Choroid plexus epithelial cell (primary cell): ENCODE results near the gene ASTN2.

Source experiments
- DNase-seq: peaks from one replicate; pipeline ENCODE4 v3.0.0-alpha.2; 2010; ENCODE audit warnings: low read depth
- H3K4me3 ChIP-seq: 2 replicates; pipeline ENCODE4 v1.5.1; 2011; ENCODE audit warnings: low read depth, mild to moderate bottlenecking, control low read depth, low read length, moderate library complexity
- TF ChIP-seq, protein P1 (sequence below): conservative IDR thresholded peaks from 2 replicates; pipeline ENCODE4 v1.5.1; 2011; ENCODE audit warnings: low read depth, mild to moderate bottlenecking, control low read depth, inconsistent platforms, low read length, moderate library complexity

ASTN2 gene

GRCh38 chr9:116953271-116953670 lies 461.6 kb downstream of the ASTN2 start:
- no peak overlapping the region for H3K4me3 ChIP-seq
- TF ChIP-seq, protein P1, sequence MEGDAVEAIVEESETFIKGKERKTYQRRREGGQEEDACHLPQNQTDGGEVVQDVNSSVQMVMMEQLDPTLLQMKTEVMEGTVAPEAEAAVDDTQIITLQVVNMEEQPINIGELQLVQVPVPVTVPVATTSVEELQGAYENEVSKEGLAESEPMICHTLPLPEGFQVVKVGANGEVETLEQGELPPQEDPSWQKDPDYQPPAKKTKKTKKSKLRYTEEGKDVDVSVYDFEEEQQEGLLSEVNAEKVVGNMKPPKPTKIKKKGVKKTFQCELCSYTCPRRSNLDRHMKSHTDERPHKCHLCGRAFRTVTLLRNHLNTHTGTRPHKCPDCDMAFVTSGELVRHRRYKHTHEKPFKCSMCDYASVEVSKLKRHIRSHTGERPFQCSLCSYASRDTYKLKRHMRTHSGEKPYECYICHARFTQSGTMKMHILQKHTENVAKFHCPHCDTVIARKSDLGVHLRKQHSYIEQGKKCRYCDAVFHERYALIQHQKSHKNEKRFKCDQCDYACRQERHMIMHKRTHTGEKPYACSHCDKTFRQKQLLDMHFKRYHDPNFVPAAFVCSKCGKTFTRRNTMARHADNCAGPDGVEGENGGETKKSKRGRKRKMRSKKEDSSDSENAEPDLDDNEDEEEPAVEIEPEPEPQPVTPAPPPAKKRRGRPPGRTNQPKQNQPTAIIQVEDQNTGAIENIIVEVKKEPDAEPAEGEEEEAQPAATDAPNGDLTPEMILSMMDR: no peak
- DNase-seq: no peak

DNA sequence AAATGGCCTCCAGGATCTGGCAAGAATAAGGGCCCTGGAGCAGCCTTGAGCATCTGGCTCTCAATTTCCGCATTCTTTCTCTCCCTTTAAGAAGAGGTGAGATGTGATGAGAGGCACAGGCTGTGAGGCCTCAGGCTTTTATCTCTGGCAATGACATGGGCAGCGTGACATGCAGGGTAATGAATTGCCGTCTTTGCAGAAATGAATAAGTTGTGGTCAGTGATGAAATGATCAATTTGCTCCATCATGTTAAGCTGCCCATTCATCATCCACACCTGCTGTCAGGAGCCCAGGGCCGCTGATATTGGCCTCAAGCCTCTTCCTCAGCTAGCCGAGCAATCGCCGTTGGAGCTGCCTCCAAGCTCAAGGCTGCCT lies 462.4 kb downstream of the ASTN2 start:
- DNase-seq: no peak
- TF ChIP-seq, protein P1: no peak
- H3K4me3 ChIP-seq: no peak overlapping the region

DNA sequence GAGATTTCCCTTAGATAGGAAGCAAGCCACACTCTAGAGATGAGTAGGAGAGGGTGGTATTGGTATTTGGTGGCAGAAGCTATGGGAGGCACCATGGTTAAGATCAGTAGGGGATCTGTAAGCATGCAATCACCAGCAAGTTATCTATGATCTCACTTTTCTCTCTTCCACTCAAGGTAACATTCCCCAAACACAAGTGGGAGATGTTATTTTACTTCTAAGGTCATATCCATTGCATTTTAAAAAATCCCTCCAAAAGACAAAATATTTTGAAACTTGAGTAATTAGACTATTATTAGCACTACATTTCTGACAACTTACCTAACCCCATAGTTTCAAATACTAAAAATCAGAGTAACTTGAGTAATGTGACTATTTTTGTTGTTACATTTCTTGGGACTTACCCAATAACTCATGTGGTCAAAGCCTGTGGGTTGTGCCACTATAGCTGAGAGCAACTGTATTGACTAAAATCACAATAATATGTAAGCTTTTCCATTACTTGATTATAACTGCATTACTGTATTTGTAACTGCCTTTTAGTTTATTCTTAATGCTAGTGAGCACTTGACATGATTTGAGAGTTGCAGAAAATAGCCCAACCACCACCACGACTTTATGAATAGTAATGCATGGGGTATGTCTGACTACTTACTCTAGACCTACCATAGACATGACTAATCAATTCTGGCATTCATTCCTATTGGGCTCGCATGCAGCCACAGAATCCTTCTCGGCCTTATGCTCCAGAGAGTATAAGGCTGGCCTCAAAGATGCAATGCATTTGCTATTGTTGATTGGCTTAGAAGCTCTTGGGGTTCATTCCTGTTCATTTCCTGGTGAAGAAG lies 463.0 kb downstream of the ASTN2 start:
- peak; percentile 35 for DNase-seq
- H3K4me3 ChIP-seq: no peak overlapping the region
- TF ChIP-seq, protein P1: no peak

GRCh38 chr9:116945817-116946216 lies 469.0 kb downstream of the ASTN2 start:
- no peak for DNase-seq
- no peak overlapping the region for H3K4me3 ChIP-seq
- TF ChIP-seq, protein P1: no peak

GRCh38 chr9:116944714-116945534 lies 469.9 kb downstream of the ASTN2 start:
- TF ChIP-seq, protein P1: no peak
- no peak overlapping the region for H3K4me3 ChIP-seq
- no peak for DNase-seq

- TF ChIP-seq, protein P1: no peak
- no peak overlapping the region for H3K4me3 ChIP-seq
- DNase-seq: no peak
These were observed 470.9 kb downstream of the ASTN2 start for GRCh38 chr9:116943970-116944369.
